IPS-15b (cell line): ENCODE results near the gene PTGES.

Source experiments
- H3K27me3 ChIP-seq: one replicate; pipeline ENCODE4 v1.6.1; 2013; ENCODE audit warnings: low read length; ENCODE audit not compliant: control insufficient read depth, insufficient read depth
- H3K36me3 ChIP-seq: one replicate; pipeline ENCODE4 v1.6.1; 2013; ENCODE audit warnings: low read length; ENCODE audit not compliant: control insufficient read depth, insufficient read depth
- H3K4me1 ChIP-seq: one replicate; pipeline ENCODE4 v1.6.1; 2013; ENCODE audit warnings: mild to moderate bottlenecking, low read length; ENCODE audit not compliant: control insufficient read depth, insufficient read depth
- H3K4me3 ChIP-seq: one replicate; pipeline ENCODE4 v1.5.1; 2013; ENCODE audit warnings: low read depth, low read length
- H3K9ac ChIP-seq: one replicate; pipeline ENCODE4 v1.6.1; 2013; ENCODE audit warnings: low read depth, mild to moderate bottlenecking, low read length
- H3K9me3 ChIP-seq: one replicate; pipeline ENCODE4 v1.6.1; 2013; ENCODE audit warnings: mild to moderate bottlenecking, low read length; ENCODE audit not compliant: control insufficient read depth, insufficient read depth

The PTGES gene

GRCh38 chr9:129694243-129694646, 58.6 kb downstream of the PTGES start:
- Histone ChIP-seq H3K4me1 (peaks cover 7% of the 10 kb centered on the region), H3K36me3 (no peaks in the 10 kb centered on the region), H3K27me3 (peaks cover 2% of the 10 kb centered on the region), H3K9me3 (no peaks in the 10 kb centered on the region), H3K4me3 (no peak overlapping the region), H3K9ac (no peak overlapping the region)

GRCh38 chr9:129693741-129694140, 59.1 kb downstream of the PTGES start:
- H3K4me1 ChIP-seq = peaks cover 7% of the 10 kb centered on the region
- H3K9me3 ChIP-seq = no peaks in the 10 kb centered on the region
- H3K9ac ChIP-seq = no peak overlapping the region
- H3K27me3 ChIP-seq = peaks cover 2% of the 10 kb centered on the region
- no peak overlapping the region for H3K4me3 ChIP-seq
- H3K36me3 ChIP-seq = no peaks in the 10 kb centered on the region

- Histone ChIP-seq H3K36me3 (no peaks in the 10 kb centered on the region), H3K27me3 (peaks cover 2% of the 10 kb centered on the region), H3K4me1 (peaks cover 2% of the 10 kb centered on the region), H3K4me3 (no peak overlapping the region), H3K9me3 (no peaks in the 10 kb centered on the region), H3K9ac (no peak overlapping the region)
Measured at GRCh38 chr9:129692534-129692933, 60.3 kb downstream of the PTGES start.
